Gastrocnemius medialis (tissue), 4 donors: ENCODE results near the gene SDCCAG8.

Experiments
- POLR2A ChIP-seq, 2 donors: fragments of 450-650 bp; IDR thresholded peaks; one replicate each; pipeline ENCODE4 v1.6.1; 2017; ENCODE audit warnings: antibody characterized with exemption in 2 of 2, mild to moderate bottlenecking in 2 of 2, moderate library complexity in 2 of 2
- TF ChIP-seq, protein P1 (sequence below), 5 experiments: fragments of 450-650 bp in 3 of 5; fragments of 200-600 bp in 2 of 5; sonication (generic) in 2 of 5; IDR thresholded peaks in 4 of 5; conservative IDR thresholded peaks in 1 of 5; 1 replicate in 4 of 5; 2 replicates in 1 of 5; pipeline ENCODE4 v1.5.1; 2016 to 2019; ENCODE audit warnings: antibody characterized with exemption in 5 of 5, mild to moderate bottlenecking in 3 of 5, moderate library complexity in 3 of 5

DNA sequence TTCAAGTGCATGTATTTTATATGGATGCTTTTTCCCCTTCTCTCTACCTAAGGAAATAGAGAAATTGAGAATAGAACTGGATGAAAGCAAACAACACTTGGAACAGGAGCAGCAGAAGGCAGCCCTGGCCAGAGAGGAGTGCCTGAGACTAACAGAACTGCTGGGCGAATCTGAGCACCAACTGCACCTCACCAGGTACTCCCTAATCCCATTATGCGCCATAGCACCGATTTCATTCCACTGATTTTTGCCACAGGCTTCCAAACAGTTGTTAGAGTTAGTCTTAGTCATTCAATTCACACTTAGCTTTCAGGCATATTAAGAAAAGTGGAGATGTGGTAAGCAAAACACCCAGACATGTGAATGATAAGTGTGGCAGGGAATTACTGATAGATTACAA lies 122.8 kb downstream of the SDCCAG8 start:
- no peak for TF ChIP-seq POLR2A (IDR thresholded peaks at IDR 0.05)
- TF ChIP-seq, protein P1, sequence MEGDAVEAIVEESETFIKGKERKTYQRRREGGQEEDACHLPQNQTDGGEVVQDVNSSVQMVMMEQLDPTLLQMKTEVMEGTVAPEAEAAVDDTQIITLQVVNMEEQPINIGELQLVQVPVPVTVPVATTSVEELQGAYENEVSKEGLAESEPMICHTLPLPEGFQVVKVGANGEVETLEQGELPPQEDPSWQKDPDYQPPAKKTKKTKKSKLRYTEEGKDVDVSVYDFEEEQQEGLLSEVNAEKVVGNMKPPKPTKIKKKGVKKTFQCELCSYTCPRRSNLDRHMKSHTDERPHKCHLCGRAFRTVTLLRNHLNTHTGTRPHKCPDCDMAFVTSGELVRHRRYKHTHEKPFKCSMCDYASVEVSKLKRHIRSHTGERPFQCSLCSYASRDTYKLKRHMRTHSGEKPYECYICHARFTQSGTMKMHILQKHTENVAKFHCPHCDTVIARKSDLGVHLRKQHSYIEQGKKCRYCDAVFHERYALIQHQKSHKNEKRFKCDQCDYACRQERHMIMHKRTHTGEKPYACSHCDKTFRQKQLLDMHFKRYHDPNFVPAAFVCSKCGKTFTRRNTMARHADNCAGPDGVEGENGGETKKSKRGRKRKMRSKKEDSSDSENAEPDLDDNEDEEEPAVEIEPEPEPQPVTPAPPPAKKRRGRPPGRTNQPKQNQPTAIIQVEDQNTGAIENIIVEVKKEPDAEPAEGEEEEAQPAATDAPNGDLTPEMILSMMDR (IDR thresholded peaks at IDR 0.05 in 4 of 5, conservative IDR thresholded peaks at IDR 0.05 in 1 of 5) = no peak
